OCI-LY3 (cell line): ENCODE measurements around the gene CD72.

Experiments
- H2AFZ ChIP-seq: fragments of 200-600, 300-600 bp; shearing (Covaris generic); 2 replicates; pipeline ENCODE4 v1.6.0; 2014; ENCODE audit warnings: antibody characterized with exemption, low read depth, low read length
- H3K27ac ChIP-seq: fragments of 200-600, 300-600 bp; sonication (generic); 2 replicates; pipeline ENCODE4 v1.5.1; 2014; ENCODE audit warnings: mild to moderate bottlenecking, low read length, moderate library complexity, mixed read lengths
- H3K27me3 ChIP-seq: fragments of 200-600, 300-600 bp; sonication (generic); 2 replicates; pipeline ENCODE4 v1.6.1; 2014; ENCODE audit warnings: low read depth, low read length, mixed read lengths
- H3K36me3 ChIP-seq: fragments of 200-600, 300-600 bp; sonication (generic); replicated peaks from 2 replicates; pipeline ENCODE3; 2014; ENCODE audit warnings: low read depth, low read length, mixed read lengths
- H3K4me1 ChIP-seq: fragments of 300-600, 200-600 bp; sonication (generic); 2 replicates; pipeline ENCODE4 v1.6.1; 2014; ENCODE audit warnings: low read length, mixed read lengths
- H3K4me2 ChIP-seq: fragments of 200-600, 300-600 bp; sonication (generic); 2 replicates; pipeline ENCODE4 v1.6.1; 2014; ENCODE audit warnings: low read length, mixed read lengths
- H3K4me3 ChIP-seq: fragments of 300-600, 200-600 bp; sonication (generic); 2 replicates; pipeline ENCODE4 v1.5.1; 2014; ENCODE audit warnings: antibody characterized with exemption, mild to moderate bottlenecking, low read length, moderate library complexity
- H3K79me2 ChIP-seq: fragments of 300-600, 200-600 bp; shearing (Covaris generic); 2 replicates; pipeline ENCODE4 v1.6.1; 2014; ENCODE audit warnings: mild to moderate bottlenecking, low read length, mixed read lengths
- H3K9ac ChIP-seq: fragments of 300-600, 200-600 bp; shearing (Covaris generic); 2 replicates; pipeline ENCODE4 v1.6.0; 2014; ENCODE audit warnings: mild to moderate bottlenecking, low read length, moderate library complexity
- H3K9me3 ChIP-seq: fragments of 200-600, 300-600 bp; shearing (Covaris generic); 2 replicates; pipeline ENCODE4 v1.6.1; 2014; ENCODE audit warnings: low read length, mixed read lengths; ENCODE audit not compliant: insufficient read depth
- H4K20me1 ChIP-seq: fragments of 200-600, 300-600 bp; sonication (generic); 2 replicates; pipeline ENCODE4 v1.6.1; 2016; ENCODE audit warnings: low read length, mixed read lengths; ENCODE audit not compliant: insufficient read depth
- CTCF ChIP-seq: fragments of 200-600, 300-600 bp; sonication (generic); IDR thresholded peaks from 2 replicates; pipeline ENCODE4 v1.5.1; 2014; ENCODE audit warnings: antibody characterized with exemption, low read length, low read depth
- EZH2phosphoT487 ChIP-seq: fragments of 200-600 bp; shearing (Covaris generic); IDR thresholded peaks from 2 replicates; pipeline ENCODE4 v1.6.1; 2018; ENCODE audit warnings: antibody characterized with exemption, mixed run types, low read depth

Gene CD72

DNA sequence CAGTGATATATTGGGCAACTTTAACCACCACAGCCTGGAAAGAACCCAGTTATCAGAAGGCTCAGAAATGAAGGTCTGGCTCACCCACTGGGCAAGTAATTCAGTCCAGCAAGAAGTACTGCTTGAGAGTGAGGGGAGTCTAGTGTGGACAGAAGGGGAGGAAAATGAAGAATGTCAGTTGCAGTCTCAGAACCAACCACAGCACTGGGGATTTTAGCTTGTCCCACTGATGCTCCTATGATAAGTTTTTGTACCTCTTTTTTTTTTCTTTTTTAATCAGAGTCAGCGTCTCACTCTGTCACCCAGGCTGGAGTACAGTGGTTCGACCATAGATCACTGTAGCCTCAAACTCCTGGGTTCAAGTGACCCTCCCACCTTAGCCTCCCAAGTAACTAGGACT, 9.4 kb upstream of the CD72 start:
- H3K4me1 ChIP-seq: peaks cover 17% of the 10 kb centered on the region
- H3K27me3 ChIP-seq: no peaks in the 10 kb centered on the region
- H3K4me2 ChIP-seq: peak overlapping the region; percentile 75
- H3K79me2 ChIP-seq: no peaks in the 10 kb centered on the region
- no peaks in the 10 kb centered on the region for H3K36me3 ChIP-seq
- TF ChIP-seq EZH2phosphoT487 (no peak), CTCF (no peak)
- no peaks in the 10 kb centered on the region for H4K20me1 ChIP-seq
- no peak overlapping the region for H2AFZ ChIP-seq
- H3K4me3 ChIP-seq: peak overlapping the region; percentile 30; the same call in 1 of the 2 replicates
- H3K9ac ChIP-seq: peak overlapping the region; percentile 35; the same call in 1 of the 2 replicates
- no peaks in the 10 kb centered on the region for H3K9me3 ChIP-seq
- peak overlapping the region; percentile 54 for H3K27ac ChIP-seq

DNA sequence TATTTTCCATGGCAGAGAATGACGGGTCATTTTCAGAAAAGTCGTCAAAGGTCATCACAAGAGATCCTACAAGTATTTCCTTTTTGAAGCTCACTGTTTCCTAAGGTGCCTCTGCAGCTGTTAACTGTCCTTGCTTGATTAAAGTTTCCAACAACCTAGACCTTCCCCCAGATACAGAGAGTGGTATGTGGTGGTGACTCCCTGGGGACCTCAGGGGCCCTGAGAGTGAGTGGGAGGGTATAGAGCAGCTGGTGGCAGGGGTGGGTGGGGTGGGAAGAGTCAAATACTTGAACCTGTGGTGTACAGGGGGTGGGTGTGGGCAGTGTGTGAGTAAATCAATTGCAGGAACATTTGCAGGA, 1.6 kb upstream of the CD72 start:
- H2AFZ ChIP-seq: peak overlapping the region; percentile 84
- peak overlapping the region; percentile 57; the same call in 1 of the 2 replicates for H3K9ac ChIP-seq
- 0 out of 2 replicates have a peak, but pooled peaks cover 5% of the 10 kb centered on the region for H3K27me3 ChIP-seq
- no peak for TF ChIP-seq EZH2phosphoT487
- TF ChIP-seq CTCF: no peak
- H3K4me1 ChIP-seq: peaks cover 60% of the 10 kb centered on the region
- no peaks in the 10 kb centered on the region for H3K36me3 ChIP-seq
- H3K4me3 ChIP-seq: peak overlapping the region; percentile 24; the same call in 1 of the 2 replicates
- peak overlapping the region; percentile 58 for H3K4me2 ChIP-seq
- no peaks in the 10 kb centered on the region for H3K79me2 ChIP-seq
- peaks cover 3% of the 10 kb centered on the region; the same call in 1 of the 2 replicates for H3K9me3 ChIP-seq
- H3K27ac ChIP-seq: peak overlapping the region; percentile 78
- no peaks in the 10 kb centered on the region for H4K20me1 ChIP-seq

- no peaks in the 10 kb centered on the region for H4K20me1 ChIP-seq
- 0 out of 2 replicates have a peak, but pooled peaks cover 5% of the 10 kb centered on the region for H3K27me3 ChIP-seq
- H3K4me2 ChIP-seq: peak overlapping the region; percentile 58
- no peaks in the 10 kb centered on the region for H3K79me2 ChIP-seq
- no peaks in the 10 kb centered on the region for H3K36me3 ChIP-seq
- peak overlapping the region; percentile 78 for H3K27ac ChIP-seq
- H2AFZ ChIP-seq: peak overlapping the region; percentile 84
- peak overlapping the region; percentile 74 for H3K4me3 ChIP-seq
- H3K9ac ChIP-seq: peak overlapping the region; percentile 57; the same call in 1 of the 2 replicates
- TF ChIP-seq EZH2phosphoT487 (no peak), CTCF (no peak)
- H3K9me3 ChIP-seq: peaks cover 3% of the 10 kb centered on the region; the same call in 1 of the 2 replicates
- H3K4me1 ChIP-seq: peaks cover 60% of the 10 kb centered on the region
Observed at GRCh38 chr9:35618854-35619799, 914 bp upstream of the CD72 start.

DNA sequence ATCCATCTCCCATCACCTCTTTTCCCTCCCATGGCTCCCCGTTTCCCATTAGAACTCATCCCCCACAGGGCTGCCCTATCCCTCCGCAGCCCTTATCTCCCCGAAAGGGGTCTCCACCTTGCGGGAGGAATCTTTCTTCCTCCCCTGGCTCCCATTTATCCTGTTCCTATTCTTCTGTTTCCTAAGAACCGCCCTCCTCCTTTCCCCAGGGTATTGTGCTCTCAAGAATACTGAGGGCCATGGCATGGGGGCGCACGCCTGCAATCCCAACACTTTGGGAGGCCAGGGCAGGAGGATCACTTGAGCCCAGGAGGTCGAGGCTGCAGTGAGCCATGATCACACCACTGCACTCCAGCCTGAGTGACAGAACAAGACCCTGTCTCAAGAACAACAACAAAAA, 665 bp downstream of the CD72 start:
- Histone ChIP-seq H2AFZ (peak overlapping the region; percentile 71; the same call in 1 of the 2 replicates), H3K27ac (peak overlapping the region; percentile 78; the same call in 1 of the 2 replicates), H3K36me3 (no peaks in the 10 kb centered on the region)

More for the DNA sequence above, 665 bp downstream of the CD72 start:
- H3K27me3 ChIP-seq: 0 out of 2 replicates have a peak, but pooled peaks cover 5% of the 10 kb centered on the region
- peaks cover 60% of the 10 kb centered on the region for H3K4me1 ChIP-seq
- H3K4me2 ChIP-seq: peak overlapping the region; percentile 58
- no peaks in the 10 kb centered on the region for H3K79me2 ChIP-seq
- H3K9me3 ChIP-seq: peaks cover 3% of the 10 kb centered on the region; the same call in 1 of the 2 replicates
- H3K9ac ChIP-seq: peak overlapping the region; percentile 57
- H4K20me1 ChIP-seq: no peaks in the 10 kb centered on the region
- TF ChIP-seq CTCF (no peak), EZH2phosphoT487 (no peak)
- H3K4me3 ChIP-seq: peak overlapping the region; percentile 74
